Measurements from ENCODE around the gene AUH.
"Not testable (repeated sequence)": the region's sequence is repeated elsewhere in the genome, so short reads cannot be mapped to it uniquely, and the experiment has no call there.

Gene AUH

DNA sequence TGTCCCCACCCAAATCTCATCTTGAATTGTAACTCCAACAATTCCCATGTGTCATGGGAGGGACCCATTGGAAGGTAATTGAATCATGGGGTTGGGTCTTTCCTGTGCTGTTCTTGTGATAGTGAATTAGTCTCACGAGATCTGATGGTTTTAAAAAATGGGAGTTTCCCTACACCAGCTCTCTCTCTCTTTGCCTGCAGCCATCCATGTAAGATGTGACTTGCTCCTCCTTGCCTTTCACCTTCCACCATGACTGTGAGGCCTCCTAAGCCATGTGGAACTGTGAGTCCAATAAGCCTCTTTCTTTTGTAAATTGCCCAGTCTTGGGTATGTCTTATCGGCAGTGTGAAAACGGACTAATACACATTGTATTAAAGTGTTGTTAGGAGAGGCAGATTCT, 16.3 kb upstream of the AUH start:
- not testable (repeated sequence) for DNase-seq

DNA sequence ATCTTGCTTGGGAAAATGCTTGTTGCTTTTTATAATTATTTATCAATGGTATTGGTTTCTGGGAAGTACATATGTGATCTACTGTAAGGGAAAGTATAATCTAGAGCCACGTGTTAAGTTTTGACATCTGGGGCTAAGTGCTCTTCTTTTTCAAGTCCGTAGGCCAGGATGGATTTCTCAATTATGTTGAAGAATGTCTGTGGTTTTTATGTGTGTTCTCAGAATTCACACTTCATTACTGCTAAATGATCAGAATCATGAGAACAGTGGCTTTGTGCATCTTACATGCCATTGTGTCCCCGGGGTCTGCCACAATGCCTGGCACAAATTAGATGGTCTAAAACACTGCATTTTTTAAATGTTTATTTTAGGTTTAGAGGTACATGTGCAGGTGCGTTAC, 14.5 kb upstream of the AUH start:
- no peak for DNase-seq

DNA sequence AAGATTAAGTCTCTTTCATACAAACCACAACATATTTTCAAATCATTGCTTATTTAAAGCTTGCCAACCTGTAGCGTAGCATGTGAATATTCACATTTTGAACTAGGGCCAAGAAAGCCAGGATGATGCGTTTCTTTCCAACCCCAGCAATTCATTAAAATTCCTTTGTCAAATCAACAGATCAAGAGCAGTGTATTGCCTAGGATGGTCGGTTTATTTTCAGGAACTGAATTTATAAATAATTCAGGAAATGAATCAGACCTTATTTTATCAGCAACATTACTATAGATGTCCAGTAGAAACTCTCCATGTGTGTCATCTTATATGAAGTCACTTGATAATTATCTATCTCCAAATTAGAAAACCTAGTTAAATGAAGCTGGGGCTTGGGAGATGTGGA, 13.2 kb upstream of the AUH start:
- no peak for DNase-seq

DNA sequence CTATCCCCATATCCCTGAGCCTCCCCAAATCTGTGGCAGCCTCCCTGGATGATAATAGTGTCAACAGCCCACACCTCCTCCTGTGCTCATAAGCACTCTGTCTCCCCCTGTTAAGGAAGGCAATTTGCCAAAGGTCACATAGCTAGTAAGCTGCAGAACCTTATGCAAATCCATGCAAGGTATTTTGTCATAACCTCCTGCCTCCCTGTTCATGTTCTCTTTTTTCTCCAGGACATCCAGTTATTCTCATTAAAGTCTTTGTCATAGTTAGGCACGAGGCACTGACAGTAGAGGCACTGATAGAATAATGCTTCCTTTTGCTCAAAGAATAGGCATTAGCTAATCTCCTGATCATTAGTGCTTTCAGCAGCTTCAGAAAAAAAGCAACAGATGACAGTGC, 10.2 kb upstream of the AUH start:
- no peak for DNase-seq

DNA sequence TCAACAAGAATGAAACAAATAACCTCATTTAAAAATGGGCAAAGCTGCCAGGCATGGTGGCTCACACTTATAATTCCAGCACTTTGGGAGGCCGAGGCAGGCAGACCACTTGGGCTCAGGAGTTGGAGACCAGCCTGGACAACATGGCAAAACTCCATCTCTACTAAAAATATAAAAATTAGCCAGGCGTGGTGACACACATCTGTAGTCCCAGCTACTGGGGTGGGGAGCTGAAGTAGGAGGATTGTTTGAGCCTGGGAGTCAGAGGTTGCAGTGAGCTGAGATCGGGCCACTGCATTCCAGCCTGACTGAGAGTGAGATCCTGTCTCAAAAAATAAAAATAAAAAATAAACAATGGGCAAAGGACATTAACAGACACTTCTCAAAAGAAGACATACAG, 8.3 kb upstream of the AUH start:
- not testable (repeated sequence) for DNase-seq

DNA sequence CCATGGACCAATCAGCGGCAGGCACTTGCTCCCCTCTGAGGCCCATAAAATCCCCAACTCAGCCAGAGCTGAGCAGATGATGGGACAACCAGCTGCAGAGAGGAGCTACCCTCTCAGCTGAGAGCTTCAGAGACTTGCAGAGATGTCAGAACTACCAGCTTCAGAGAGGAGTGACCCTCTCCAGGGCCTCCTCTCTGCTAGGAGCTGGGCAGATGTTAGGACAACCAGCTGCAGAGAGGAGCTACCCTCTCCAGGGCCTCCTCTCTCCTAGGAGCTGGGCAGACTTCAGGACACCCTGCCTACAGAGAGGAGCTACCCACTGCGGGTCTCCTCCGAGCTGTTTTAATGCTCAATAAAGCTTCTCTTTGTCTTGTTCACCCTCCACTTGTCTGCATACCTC, 3.0 kb upstream of the AUH start:
- no peak for DNase-seq

DNA sequence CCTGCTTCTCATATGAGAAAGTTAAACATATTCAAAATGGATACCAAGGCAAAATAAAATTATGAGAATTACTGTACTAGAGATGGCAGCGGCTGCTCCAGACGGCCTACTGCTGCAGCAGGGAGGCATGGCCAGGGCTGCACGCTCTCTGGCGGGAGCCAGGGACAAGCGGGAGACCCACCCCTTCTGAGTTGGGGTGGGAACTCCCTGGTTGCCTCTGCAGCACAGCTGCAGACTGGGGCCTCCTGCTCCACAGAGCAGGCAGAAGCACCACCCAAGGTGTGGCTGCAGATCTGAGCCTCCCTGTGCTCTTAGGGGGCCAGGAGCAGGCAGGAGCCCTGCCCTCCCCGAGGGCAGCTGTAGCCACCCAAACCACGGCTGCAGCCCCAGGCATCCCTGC, 2.3 kb upstream of the AUH start:
- DNase-seq, result no peak

DNA sequence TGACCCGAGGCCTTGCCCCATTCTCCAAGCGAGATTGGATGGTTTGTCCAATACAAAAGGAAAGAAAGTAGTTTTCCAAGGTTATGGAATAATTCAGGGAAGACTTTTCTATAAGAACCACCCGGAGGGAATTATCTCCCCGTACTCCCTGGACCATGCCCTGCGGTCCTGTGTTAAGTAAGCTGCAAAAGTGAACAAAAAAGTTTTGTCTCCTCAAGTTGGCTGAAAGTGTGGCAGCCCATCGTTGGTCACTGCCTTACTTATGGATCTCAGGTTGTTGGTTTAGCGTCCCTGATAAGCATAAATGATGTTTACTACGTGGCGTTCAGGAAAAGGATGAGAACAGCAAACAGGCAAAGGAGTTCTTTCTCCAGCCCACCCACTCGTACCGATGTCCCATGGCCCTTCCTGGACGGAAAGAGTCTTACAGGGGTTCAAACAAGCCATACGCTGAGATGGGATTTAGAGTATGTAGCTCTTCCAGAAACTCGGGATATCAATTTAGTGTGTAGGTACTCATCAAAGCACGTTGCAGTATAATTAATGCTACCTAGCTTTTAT, 413 bp upstream of the AUH start:
- DNase-seq, result peak; percentile 37

DNA sequence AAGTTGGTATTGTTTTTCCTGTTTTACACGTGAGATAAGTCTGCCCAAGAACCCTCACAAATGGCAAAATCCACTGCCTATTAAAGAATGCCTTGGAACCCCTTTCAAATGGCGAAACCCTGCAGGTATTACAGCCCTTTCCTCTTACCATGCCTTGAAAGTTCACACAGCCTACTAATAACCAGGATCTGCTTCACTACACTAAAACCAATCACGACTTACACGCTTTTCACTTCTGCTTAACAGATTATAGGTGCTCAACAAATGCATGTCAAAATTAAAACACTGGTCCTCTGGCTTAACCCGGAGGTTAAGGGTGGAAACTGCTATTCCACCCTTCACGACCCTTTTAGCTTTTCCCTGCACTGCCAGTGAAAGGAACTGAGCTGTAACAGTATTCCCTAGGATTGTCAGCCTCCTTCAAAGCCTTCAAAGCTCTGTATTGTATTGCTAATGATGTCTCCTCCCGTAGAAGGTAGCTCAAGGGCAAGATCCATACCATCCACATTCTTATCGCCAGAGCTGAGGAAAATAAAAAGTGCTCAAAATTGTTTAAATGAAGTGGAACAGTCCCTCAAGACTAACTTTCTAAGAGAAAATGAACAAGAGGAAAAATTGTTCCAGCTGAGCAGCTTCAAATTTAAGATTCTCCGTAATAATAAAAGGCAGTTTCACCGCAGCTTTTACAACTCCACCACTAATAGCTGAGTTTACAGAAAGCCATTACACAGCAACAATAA, 997 bp downstream of the AUH start:
- DNase-seq, result peak; percentile 9

DNA sequence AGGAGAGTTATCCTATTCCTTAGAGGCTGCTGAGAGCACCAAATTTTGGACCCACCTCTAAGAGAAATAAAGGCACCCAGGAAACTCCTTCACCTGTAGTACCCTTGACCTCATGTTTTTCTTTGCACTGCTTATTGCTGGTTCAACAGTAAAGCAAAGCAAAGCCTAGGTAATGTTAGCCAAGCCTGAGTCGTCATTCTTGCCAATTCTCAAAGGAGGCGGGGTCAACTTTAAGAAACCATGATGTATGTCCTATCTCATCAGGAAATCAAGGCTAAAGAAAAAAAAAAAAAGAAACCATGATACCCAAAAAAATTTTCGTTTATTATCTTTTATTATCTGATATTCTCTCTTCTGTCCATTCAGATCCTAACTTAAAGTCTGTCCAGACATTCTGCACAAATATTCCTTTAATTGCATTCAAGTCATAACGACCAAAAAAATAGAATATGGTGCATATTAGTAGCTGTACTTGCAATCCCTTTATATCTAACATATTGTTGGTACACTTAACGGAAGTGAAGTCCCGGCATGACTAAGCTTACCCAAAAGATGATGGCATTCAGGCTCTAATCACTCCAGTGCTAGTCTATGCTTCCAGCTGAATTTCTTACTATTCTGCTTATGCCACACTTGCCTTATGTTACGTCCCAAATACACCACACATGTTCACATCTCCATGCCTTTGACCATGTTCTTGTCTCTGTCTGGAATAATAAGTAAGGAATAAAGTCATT, 1.8 kb downstream of the AUH start:
- no peak for DNase-seq

DNA sequence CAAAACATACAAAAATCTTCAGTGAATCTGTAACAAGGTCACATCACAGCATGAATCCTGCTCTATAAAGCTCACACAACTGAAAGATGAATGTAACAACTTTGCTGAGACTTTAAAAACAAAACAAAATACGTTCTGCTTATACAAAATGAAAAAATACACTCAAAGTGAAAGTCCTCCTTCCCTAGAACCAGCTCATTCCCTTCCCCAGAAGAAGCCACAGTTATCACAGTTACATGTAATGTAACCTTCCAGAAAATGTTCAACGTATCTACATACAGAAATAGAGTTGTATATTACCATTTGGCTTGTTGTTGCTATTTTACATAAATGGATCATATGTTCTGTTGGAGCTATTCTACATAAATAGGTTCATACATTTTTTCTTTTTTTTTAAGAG, 2.6 kb downstream of the AUH start:
- DNase-seq, result no peak

DNA sequence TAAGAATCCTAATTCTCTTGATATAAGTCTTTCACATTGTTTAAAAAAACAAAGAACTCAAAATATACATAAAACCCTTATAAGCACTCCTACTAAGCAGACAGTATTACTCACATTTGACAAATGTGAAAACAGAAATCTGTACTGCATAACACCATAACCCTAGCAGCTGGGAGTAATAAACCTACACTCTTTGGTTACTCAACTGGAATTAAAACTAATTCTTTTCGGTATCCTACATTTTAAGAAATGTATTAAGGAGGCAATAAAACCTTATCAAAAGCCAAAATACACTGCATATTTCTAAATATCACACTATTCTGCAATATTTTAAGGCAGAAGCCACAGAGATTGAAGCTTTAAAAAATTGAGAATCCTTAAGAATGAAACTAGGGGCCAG, 6.8 kb downstream of the AUH start:
- DNase-seq, result no peak

DNA sequence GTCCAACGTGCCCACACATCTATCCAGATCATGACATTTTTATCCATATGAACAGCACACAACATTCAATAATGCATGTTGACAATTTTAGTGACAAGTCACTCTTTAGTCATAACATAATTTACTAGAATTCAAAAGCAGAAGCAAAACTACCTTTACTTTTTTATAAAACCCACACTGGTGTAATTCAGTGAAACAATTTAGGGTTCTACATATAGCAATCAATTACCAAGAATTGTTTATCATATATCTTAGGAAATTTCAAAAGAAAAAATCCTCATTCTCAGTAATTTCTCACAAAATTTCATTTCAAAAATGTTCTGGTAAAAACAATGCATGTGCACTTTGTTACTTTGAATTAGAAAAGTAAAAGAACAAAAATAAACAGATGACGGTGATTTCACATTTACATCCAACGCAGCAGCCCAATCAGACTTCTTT, 12.6 kb downstream of the AUH start:
- DNase-seq, result no peak

DNA sequence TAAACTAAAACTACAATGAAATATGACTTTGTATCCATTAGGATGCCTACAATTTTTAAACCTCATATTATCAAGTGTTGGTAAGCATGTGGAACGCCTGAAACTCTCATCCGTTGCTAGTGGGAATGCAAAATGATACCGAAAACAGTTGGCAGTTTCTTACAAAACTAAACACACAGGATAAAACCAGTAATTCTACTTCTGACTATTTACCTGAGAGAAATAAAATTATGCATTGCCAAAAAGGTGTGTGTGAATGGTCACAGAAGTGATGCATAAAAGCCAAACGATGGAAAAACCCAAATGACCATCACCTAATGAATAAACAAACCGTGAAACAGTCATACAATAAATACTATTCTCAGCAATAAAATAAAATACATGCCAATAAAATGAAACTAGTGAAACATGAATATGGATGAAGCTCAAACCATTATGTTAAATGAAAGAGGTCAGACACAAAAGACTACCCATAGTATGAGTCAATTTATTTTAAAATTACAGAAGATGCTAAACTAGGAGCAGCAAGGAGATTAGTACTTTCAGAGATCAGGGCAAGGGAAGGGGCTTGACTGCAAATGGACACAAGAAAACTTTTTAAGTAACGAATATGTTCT, 13.4 kb downstream of the AUH start:
- DNase-seq, result no peak

DNA sequence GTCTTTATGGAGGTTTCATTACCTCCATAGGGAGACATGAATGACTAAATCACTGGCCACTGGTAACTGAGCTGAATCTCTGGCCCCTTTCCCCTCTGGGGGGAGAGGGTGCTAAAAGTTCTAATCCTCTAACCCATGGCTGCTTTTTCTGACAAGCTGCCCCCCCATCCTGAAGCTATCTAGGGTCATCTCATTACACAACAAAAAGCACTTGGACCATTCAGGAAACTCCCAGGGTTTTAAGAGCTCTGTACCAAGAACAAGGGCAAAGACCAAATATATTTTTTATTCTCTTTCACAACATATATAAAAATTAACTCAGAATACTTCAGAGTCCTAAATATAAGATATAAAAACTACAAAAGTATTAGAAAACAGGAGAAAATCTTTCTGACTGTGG, 14.3 kb downstream of the AUH start:
- no peak for DNase-seq

DNA sequence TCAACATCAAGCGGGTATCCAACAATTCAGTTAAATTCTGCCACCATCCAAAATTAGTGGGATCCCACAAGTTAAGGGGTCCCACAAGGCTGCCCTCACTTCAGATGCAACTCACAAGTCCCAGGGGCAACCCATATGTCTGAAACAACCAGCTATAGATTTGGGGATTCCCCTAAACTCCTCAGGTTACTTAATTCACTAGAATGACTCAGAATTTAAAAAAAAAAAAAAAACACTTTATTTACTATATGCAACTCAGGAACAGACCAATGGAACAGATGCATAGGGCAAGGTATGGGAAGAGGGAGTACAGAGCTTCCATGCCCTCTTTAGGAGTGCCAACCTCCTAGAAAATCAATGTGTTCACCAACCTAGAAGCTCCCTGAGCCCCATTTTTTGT, 15.1 kb downstream of the AUH start:
- no peak for DNase-seq

DNA sequence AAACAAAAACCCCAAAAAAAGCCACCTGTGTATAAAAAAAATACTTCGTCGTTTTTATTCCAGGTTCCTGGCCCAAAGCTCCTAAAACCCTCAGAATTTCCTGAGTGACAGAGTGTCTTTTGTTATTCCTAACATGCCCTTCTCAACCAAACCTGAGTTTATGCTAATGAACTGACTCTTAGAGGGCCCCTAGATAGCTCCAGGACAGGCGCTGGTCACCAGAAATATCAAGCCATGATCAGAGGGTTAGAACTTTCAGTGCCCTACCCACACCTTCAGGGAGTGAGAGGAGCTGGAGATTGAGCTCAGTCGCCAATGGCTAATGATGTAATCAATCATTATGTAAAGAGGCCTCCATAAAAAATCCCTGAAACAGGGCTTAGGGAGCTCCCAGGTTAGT, 15.7 kb downstream of the AUH start:
- DNase-seq, result no peak

DNA sequence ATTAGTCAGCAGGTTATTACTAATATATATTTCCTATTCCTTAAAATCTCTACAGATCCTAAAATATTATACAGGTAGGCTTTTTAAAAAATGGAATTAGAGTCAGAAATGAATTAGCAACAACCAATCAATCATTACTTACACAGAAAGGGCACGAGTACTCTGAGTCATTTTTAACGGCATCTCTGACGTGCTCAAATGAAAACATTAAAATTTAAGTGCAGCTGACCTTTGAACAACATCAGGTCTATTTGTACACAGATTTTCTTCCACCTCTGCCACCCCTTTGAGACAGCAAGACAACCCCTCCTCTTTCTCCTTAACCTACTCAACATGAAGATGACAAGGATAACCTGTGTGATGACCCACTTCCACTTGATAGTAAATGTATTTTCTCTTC, 19.1 kb downstream of the AUH start:
- no peak for DNase-seq

DNA sequence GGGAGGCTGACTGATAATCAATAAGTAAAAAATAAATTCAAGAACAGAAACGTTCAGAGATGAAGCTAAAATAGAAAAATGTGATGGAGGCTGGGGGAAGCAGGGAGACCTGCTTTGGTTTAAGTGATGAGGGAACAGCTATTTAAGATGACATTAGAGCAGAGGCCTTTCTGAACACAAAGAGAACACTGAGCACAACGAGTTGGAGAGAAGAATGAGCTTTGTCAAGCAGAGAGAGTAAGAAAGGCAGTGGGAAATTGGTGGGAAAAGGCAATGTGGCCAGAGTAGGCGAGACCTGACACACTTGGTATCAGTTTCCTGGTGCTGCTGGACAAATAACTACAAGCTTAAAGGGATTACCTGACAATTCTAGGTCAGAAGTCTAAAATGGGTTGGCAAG, 20.0 kb downstream of the AUH start:
- no peak for DNase-seq

DNA sequence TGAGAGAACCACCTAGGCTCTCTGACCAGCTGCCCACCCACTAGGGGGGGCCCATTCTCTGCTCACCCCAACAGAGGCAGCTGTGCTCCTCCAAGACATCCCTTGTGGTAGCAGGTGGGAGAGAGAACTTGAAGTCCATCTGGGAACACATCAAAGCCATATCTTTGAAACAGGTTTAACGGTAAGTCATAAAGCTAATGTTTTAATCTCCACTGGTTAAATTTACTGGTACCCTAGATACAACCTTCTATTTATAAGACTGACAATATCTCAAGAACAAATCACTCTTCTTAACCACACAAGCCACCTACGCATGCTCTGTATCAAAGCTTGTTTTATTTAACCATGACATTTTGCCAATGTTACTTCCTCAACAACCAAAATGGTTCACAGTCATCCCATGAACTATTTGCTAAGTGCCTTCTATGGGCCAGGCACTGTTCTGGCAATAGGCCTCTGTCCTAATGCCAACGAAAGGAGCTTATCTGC, 20.4 kb downstream of the AUH start:
- DNase-seq, result no peak

DNA sequence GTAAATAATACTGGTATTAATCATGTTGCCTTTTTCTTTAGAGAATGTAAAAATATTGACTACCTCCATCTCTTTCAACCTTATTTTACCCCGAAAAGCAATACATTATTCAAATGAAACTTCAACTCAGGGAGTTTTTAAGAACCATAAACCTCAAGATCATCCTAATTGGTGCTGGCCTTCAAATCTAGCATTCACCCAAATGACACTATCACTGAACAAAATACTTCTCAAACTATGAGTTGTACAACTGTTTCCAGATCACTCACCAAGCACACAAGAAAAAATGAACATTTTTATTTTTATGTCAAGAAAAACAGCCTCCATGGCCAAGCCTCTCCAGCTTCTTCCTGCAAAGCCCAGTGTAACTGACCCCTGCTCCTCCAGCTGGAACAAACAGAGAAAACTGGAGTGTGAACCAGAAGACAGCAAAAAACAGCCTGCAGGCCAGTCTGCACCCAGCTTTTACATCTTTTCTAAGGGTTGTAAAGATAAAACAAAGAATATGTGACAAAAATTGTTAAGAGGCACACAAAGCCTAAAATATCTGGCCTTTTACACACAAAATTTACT, 21.2 kb downstream of the AUH start:
- DNase-seq, result no peak

DNA sequence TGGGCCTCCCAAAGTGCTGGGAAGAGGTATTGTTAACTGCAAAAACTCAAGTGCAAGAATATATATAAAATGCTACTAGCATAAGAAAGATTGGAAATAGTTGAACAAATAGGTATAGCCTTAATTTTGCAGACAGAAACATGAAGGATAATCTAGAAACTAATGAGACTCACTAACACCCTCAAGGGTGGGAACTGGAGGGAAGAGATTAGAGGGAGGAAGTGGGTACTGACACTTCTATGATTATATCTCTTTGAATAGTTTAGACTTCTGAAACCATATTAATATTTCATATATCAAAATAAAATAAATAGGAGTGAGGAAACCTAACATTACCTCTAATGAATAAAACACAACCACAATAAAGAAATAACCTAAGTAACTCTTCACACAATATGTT, 23.0 kb downstream of the AUH start:
- DNase-seq, result no peak

DNA sequence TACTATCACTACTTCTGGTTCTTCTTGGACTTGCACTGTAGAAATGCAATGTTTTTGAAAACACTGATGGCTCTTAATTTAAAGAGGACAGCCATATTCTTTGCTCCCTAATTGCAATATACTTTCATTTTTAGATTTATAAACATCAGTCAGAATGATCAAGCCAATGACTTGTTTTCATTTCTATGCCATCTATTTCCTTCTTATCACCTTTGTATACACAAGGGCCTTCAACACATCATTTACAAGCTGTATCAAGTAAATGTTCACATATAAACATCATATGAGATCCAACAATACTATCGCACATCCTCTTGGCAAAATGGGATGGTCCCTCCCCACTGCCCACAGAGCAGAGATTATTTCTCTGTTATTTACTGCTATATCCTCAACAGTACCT, 24.9 kb downstream of the AUH start:
- no peak for DNase-seq

DNA sequence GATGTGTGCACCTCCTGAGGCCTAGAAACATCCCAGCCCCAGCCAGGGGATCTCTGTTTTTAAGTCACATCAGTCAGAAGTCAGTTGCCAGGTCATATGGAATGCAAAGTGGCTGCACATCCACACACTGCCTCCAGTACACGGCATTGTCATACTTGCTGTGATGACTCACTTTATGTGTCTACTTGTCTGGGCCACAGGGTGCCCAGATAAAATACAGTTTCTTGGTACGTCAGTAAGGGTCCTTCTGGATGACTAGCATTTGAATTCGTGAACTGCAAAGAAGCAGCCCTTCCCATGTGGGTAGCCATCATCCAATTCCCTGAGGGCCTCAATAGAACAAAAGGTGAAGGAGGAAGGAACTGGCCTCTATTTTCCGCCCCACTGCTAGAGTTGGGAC, 27.7 kb downstream of the AUH start:
- no peak for DNase-seq
